Measurements from ENCODE around the gene SENP3.

Gene SENP3

GRCh38 chr17:7561589-7562207 lies at the start of gene SENP3:
SENP3 (plus strand) TSS chr17:7561919; CDS start chr17:7563077, 1,158 bp downstream.
- DNase-seq, result peak; percentile 97

- no peak for DNase-seq
Measured at GRCh38 chr17:7512105-7512504, 49.6 kb upstream of the SENP3 start.

GRCh38 chr17:7512824-7513540 lies 48.7 kb upstream of the SENP3 start:
- no peak for DNase-seq

- DNase-seq, result no peak
Measured at GRCh38 chr17:7513850-7514419, 47.8 kb upstream of the SENP3 start.

- DNase-seq, result no peak
Measured at GRCh38 chr17:7515911-7516610, 45.7 kb upstream of the SENP3 start.

- peak; percentile 77 for DNase-seq
Measured at GRCh38 chr17:7523033-7523432, 38.7 kb upstream of the SENP3 start.

- no peak for DNase-seq
Measured at GRCh38 chr17:7528842-7529241, 32.9 kb upstream of the SENP3 start.

DNA sequence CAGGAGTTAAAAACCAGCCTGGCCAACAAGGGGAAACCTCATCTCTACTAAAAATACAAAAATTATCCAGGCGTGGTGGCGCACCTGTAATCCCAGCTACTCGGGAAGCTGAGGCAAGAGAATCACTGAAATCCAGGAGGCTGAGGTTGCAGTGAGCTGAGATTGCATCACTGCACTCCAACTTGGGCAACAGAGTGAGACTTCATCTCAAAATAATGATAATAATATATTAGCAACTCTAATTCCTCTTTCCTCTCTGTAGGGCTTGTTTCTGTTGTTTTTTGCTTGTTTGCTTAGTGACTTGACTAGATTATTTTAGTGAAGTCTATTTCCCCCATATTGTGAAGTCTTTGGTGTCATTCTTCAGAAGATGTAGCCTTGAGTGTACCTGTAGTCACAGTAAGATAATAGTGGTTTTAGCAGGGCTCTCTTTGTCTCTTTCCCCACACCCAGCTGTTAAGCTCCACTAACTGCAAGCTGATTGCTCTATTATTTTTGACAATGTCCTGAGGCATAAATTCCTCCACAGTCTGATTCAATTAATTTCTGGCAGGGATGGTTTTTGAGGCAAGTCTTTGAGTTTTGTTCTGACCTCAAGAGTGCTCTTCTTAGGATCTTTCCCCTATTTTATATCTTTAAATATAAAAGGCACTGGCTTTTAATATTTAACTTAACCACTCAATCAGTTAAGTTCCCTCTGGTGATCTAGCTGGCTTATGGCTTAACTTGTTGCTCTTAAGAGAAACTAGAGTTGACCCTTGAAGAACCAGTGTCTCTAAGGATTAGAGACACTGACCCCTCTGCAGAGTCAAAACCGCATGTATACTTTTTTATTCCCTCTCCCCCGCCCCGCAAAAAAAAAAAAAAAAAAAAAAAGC lies 31.5 kb upstream of the SENP3 start:
- no peak for DNase-seq

DNA sequence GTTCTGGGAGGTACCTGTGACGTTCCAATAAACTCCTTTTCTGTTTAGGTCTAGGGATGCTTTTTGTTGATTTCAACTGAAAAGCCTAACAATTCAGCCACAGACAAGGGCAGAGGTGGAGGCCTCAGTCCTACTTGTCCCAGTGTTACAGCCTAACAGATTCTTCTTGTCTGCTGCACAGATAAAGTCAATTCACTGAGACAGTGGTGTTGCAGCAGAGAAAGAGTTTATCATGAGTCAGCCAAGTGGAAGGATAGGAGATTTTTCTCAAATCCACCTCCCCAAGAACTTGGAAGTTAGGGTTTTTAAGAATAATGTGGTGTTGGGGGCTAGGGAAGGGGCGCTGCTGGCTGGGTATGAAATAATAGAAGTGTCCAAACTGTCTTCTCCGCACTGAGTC lies 23.7 kb upstream of the SENP3 start:
- DNase-seq, result no peak

GRCh38 chr17:7538891-7539545 lies 22.7 kb upstream of the SENP3 start:
- DNase-seq, result no peak

GRCh38 chr17:7541074-7541621 lies 20.6 kb upstream of the SENP3 start:
- no peak for DNase-seq

DNA sequence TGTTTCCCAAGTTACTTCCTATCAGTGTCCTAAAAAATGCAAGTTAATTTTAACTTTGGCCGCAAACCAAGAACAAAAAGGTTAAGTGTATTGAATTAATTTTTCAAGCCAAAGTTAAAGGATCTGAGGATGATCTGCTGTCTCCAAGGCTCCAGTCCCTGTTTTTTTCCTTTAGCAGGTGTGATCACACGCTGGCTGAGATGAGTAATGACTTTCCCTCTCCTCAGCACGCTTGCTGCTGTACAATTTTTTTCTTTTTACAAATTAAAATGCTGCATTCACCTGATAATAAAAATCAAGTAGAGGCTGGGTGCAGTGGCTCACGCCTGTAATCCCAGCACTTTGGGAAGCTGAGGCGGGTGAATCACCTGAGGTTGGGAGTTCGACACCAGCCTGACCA lies 16.8 kb upstream of the SENP3 start:
- DNase-seq, result no peak

- DNase-seq, result peak; percentile 81
Measured at GRCh38 chr17:7548585-7549400, 12.9 kb upstream of the SENP3 start, which contains the start of gene TNFSF12. TNFSF12 (plus strand) TSS chr17:7549058; CDS start chr17:7549154, 96 bp downstream.

DNA sequence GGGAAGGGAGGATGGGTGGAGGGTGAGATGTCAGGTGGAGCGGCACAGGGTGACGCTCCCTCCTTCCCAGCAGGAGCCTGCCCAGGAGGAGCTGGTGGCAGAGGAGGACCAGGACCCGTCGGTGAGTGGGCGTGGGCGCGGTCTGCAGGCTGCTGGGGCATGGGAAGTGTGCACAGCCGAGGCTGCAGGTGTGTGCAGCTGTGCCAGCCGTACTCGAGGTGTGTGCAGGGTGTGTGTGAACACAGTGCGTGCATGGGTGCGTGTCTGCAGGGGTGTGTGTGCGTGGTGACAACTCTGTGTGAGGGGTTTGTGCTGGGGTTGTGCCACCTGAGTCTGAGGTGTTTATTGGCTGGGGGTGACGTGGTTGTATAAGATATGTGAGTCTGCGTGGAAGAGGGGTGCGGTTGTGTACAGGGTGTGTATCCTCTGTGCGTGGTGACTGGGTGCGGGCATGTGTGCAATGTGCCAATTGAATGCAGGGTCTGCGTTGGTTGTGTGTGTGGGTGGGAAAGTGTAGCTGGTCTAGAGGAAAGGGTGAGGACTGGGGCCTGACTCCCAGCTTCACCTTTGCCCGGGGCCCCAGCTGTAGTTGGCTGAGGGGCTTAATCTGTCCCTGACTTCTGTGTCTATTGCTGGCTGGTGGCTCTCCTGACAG lies 12.2 kb upstream of the SENP3 start:
- peak; percentile 76 for DNase-seq

GRCh38 chr17:7550344-7550743 lies 11.4 kb upstream of the SENP3 start:
- no peak for DNase-seq

- DNase-seq, result no peak
Measured at GRCh38 chr17:7551396-7551795, 10.3 kb upstream of the SENP3 start.

DNA sequence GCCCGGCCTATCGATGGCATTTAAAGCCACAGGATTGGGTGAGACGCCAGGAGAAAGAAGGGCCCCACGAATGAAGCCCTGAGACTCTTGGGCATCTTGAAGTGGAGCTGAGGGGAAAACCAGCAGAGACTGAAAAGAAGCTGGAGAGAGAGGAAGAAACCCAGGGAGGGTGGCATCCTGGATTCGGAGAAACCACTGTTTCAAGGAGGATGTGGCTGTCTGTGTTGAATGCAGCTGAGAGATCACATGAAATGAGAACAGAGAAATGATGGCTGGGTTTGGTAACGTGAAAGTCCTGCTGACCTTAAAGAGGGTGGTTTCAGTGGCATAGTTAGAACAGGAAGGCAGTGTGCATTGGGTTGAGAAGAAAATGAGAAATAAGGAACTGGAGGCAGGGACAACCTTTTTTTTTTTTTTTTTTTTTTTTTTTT lies 9.1 kb upstream of the SENP3 start:
- DNase-seq, result no peak

GRCh38 chr17:7553356-7553755 lies 8.4 kb upstream of the SENP3 start:
- DNase-seq, result no peak

DNA sequence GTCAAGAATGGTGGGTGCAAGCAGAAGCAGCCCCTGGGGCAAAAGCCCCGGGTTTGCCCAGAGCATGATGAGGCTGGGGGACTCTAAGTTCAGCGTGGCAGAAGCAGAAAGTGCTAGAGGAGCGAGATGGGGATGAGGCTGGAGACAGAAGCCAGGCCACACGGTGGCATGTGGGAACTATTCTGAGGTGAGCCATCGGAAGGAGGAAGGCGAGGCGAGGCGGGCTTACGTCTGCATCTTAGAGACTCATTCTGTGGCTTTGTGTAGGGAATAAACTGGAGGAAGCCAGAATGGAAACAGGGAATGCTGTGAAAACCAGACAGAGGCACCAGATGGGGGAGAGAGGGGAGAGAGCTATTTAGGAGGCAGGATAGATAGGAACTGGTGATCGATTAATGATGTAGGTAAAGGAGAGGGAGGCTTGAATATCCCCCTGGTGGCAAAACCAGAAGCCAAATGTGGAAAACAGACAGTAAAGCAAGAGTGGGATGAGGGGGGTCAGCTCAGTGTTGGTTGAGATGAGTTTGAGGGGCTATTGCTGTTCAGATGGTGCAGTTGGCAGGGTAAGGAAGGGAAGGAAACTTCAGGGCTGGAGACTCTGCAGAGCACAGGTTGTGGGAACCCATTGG lies 6.3 kb upstream of the SENP3 start:
- no peak for DNase-seq

- no peak for DNase-seq
Measured at GRCh38 chr17:7556627-7557026, 5.1 kb upstream of the SENP3 start.
